GM12891 (cell line): ENCODE measurements around the gene MAN2B1.
"Not testable (repeated sequence)": the region's sequence is repeated elsewhere in the genome, so short reads cannot be mapped to it uniquely, and the experiment has no call there.

ENCODE experiments used
- DNase-seq: peaks from one replicate; pipeline ENCODE4 v3.0.0; 2011; ENCODE audit warnings: low spot score; ENCODE audit not compliant: insufficient read length
- FAIRE-seq: peaks from 2 replicates; lab custom pipeline; 2011; peaks lifted over from hg19 to GRCh38; lab: Jason Lieb, UNC
- PAX5 ChIP-seq: IDR thresholded peaks from 2 replicates; pipeline ENCODE4 v1.6.1; 2011; ENCODE audit warnings: low read length, moderate library complexity, mild to moderate bottlenecking; ENCODE audit not compliant: insufficient read depth, severe bottlenecking
- POLR2A ChIP-seq: IDR thresholded peaks from 2 replicates; pipeline ENCODE4 v1.6.1; 2011; ENCODE audit warnings: low read depth, low read length, control low read depth
- POLR2AphosphoS5 ChIP-seq: IDR thresholded peaks from 2 replicates; pipeline ENCODE4 v1.6.1; 2011; ENCODE audit warnings: low read depth, low read length, control low read depth
- POU2F2 ChIP-seq: IDR thresholded peaks from 2 replicates; pipeline ENCODE4 v1.6.1; 2011; ENCODE audit warnings: low read depth, mild to moderate bottlenecking, control low read depth, low read length, moderate library complexity
- SPI1 ChIP-seq: IDR thresholded peaks from 2 replicates; pipeline ENCODE4 v1.6.1; 2011; ENCODE audit warnings: low read depth, low read length, control low read depth
- TAF1 ChIP-seq: IDR thresholded peaks from 2 replicates; pipeline ENCODE4 v1.6.1; 2011; ENCODE audit warnings: low read depth, low read length, control low read depth

MAN2B1 gene

GRCh38 chr19:12689581-12690216, 23.2 kb upstream of the MAN2B1 start:
- TF ChIP-seq POU2F2 (no peak), SPI1 (no peak), POLR2AphosphoS5 (no peak), TAF1 (no peak), POLR2A (no peak), PAX5 (no peak)
- no peak for DNase-seq
- no peak for FAIRE-seq

DNA sequence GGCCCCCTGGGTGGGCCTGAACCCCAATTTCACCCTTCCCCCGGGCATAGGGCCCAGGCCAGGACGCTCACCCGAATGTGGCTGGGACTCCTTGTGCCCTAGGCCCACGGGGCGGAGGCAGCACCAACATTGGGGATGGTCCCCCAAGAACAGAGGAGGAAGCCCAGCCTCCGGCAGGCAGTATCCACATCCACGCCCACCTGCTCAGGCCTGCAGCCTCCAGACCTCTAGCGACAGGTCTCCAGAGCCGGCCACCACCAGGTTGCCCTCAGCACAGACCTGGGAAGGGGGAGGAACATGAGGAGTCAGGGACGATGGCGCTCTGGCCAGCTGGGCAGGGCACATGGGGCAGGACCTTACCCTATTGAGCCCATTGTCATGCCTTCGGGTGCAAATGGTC, 22.5 kb upstream of the MAN2B1 start:
- FAIRE-seq (no peak), DNase-seq (no peak)
- no peak for TF ChIP-seq TAF1
- TF ChIP-seq POU2F2: no peak
- TF ChIP-seq SPI1: no peak
- no peak for TF ChIP-seq PAX5
- TF ChIP-seq POLR2A: no peak
- no peak for TF ChIP-seq POLR2AphosphoS5

DNA sequence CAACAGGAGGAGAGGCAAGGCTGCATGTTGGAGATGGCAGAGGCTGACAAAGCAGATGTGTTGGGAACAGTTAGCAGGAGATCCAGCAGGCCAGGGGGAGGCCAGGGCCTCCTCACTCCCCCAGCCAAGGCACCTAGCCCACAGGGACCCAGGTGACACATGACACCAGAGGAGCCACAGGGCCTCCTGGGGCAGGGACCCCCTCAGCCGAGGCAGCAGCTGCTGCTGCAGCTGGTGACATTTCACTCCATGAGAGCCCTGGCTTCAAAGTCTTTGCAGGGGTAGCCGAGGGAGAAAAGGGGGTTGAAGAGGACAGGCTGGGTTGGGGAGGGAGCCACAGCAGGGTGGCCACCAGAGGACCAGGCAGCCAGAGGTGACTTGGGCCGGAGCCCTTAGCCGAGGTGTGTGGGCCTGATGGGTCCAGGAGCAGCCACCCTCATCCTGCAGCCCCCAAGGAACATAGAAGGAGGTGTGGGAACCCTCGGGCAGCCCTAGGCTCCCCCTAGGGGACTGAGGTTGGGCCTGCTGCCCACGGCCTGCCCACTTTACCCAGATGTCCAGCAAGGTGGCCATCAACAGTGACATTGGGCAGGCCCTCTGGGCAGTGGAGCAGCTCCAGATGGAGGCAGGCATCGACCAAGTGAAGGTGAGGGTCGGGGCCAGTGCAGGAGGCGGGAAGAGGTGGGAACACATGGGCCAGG, 21.1 kb upstream of the MAN2B1 start, which contains the start of gene GNG14:
Gene GNG14, plus strand, starts transcription at position 503 of the 701 bp plus-strand sequence. Its CDS starts 51 bp downstream, at position 554.
- FAIRE-seq: no peak

GRCh38 chr19:12685831-12686230, 19.3 kb upstream of the MAN2B1 start:
- FAIRE-seq (no peak), DNase-seq (no peak)
- TF ChIP-seq POU2F2: no peak
- no peak for TF ChIP-seq TAF1
- no peak for TF ChIP-seq POLR2A
- no peak for TF ChIP-seq PAX5
- TF ChIP-seq SPI1: no peak
- TF ChIP-seq POLR2AphosphoS5: no peak

More for the DNA sequence above, 21.1 kb upstream of the MAN2B1 start, which contains the start of gene GNG14:
- TF ChIP-seq PAX5 (no peak), POLR2A (no peak), POLR2AphosphoS5 (no peak), TAF1 (no peak), SPI1 (no peak)
- DNase-seq: no peak

DNA sequence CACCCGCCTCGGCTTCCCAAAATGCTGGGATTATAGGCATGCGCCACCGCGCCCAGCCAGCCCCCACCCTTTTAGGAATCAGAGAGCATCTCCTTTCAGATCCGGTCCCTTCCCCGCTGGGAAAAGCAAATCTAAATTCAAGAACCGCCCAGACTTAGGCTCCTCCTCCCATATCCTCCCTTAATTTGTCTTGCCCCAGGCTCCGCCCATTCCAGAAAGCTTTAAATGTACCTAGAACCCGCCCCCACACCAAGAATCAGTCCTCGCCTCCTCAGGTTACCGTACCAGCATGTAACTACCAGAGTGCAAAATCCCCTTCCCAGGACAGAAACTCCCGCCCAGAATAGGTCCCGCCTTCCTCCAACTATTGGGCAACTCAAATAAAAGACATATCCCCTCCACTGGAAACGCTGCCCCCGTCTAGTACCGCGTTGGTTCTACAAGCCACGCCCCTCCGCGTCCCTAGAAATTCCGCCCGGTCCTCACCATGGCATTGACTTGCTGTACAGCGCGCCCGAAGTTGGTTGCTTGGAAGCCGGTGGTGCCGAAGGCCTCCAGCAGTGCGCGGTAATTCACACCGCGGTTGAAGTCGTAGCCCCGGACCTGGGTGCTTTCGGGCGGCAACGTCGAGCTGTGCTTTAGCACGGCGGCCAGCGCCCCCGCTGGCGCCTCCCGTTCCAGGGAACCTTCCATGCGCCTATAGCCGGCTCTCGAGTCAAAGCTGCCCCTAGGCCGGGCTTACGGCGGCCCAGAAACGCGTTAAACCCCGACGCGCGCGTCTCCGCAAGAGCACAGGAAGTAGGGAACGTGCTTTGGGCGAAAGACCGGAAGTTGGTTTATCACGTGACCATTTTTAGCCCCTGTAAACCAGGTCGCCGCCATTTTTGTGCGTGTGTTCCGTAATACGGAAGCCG, 14.8 kb upstream of the MAN2B1 start, which contains the start of gene DHPS:
Gene DHPS, minus strand, starts transcription at position 807 of the 914 bp plus-strand sequence. Its CDS starts 114 bp downstream, at position 693.
- TF ChIP-seq POU2F2: no peak; the same call in 1 of the 2 replicates
- no peak for TF ChIP-seq PAX5
- peak; percentile 92 for TF ChIP-seq POLR2AphosphoS5
- 0 out of 2 replicates have a peak, but pooled peaks have one; percentile 1 for TF ChIP-seq SPI1
- TF ChIP-seq POLR2A: peak; percentile 94
- peak; percentile 47 for TF ChIP-seq TAF1
- FAIRE-seq (peak; percentile 95), DNase-seq (peak; percentile 88)

DNA sequence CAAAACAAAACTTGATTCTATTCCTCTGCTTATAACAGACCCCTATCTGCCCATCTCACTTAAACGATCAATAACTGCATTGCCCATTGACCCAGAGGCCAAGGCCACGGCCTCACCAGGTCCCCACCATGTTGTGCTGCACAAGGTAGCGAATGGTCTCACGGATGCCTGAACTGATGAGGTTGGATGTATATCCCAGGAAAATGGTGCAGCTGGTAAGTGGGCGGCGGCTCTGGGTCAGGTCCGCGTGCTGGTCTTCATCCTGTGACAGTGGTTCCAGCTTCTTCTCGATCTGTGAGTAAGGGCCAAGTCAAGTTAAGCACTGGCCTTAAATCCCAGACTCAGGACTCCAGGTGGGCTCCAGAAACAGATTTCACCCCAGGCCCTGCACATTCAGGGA, 13.5 kb upstream of the MAN2B1 start:
- DNase-seq: no peak
- TF ChIP-seq POLR2AphosphoS5: no peak
- no peak for TF ChIP-seq SPI1
- TF ChIP-seq POLR2A: no peak
- no peak for TF ChIP-seq PAX5
- no peak for TF ChIP-seq POU2F2
- no peak for TF ChIP-seq TAF1
- FAIRE-seq: no peak

- not testable (repeated sequence) for FAIRE-seq
Measured at GRCh38 chr19:12678039-12678438, 11.5 kb upstream of the MAN2B1 start.

GRCh38 chr19:12676928-12677327, 10.4 kb upstream of the MAN2B1 start:
- DNase-seq (no peak), FAIRE-seq (no peak)
- no peak for TF ChIP-seq POLR2A
- TF ChIP-seq TAF1: no peak
- TF ChIP-seq PAX5: no peak
- no peak for TF ChIP-seq SPI1
- TF ChIP-seq POLR2AphosphoS5: no peak
- no peak for TF ChIP-seq POU2F2

More at GRCh38 chr19:12678039-12678438, 11.5 kb upstream of the MAN2B1 start:
- DNase-seq: not testable (repeated sequence)
